GM19324 (cell line): ENCODE data around the gene PTPRM.

Experiments used
- ATAC-seq: cut with Tn5 transposase; IDR thresholded peaks from one replicate; pipeline ENCODE4 v1.9.1; 2021; ENCODE audit warnings: mild to moderate bottlenecking, moderate library complexity; ENCODE audit not compliant: unreplicated experiment, low FRiP score

Gene PTPRM

DNA sequence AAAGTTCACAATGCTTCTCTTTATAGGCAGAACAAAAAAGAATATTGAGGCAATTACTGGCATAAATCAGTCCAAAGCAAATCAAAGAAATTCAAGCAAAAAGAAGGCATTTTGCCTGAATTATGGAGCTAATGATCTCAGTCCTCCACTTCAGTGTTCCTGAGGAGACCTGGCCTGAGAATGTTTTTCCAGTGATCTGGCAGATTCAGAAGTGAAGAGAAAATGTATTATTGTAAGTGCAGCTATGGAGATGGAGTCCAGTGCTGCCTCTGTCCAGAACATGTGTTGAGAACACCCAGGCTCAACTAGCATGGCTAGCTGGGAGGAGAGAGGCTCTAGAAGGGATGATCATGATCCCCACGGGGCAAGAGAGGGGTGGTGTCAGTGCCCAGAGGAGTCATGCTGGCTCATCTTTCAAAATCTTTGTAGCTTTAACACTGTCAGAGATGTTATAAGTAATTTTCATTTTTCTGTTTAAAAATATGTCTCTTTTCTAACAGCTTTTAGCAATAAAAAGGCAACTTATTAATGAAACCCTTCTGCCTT lies 675.1 kb downstream of the PTPRM start:
- ATAC-seq: no peak

DNA sequence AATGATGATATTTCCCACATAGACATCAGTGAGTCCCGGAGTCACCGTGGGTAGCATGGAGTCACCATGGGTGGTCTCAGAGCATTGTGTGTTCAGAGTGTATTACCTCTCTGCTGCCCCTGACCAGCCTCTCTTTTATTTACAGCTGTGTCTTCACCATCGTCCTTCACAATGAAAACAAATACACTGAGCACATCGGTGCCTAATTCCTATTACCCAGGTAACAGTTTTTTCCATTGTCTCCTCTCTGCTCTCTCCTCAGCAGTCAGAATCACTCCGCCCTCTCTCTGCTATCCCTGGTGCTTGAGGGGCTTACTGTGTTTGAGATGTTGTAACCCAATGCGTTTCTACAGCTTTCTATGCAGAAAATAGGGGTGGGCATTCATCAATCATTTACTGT lies 680.6 kb downstream of the PTPRM start:
- no peak for ATAC-seq

DNA sequence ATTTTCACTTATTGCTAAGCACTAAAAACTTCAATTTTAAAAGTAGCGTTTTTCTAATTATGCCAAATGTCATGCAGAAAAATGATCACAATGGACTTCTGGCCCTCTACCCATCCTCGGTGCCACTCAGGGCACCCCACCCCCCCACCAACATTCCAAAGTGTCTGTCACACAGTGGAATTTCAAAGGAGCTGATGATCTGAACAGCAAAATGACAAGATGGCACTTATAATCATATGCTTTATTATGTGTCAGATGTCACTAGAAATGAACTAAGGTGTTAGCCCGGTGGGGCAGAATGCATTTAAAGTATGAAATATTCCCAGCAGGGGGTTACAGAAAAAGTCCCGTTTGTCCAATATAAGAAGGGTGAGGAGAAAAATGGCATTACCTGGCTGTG lies 681.5 kb downstream of the PTPRM start:
- ATAC-seq: no peak

DNA sequence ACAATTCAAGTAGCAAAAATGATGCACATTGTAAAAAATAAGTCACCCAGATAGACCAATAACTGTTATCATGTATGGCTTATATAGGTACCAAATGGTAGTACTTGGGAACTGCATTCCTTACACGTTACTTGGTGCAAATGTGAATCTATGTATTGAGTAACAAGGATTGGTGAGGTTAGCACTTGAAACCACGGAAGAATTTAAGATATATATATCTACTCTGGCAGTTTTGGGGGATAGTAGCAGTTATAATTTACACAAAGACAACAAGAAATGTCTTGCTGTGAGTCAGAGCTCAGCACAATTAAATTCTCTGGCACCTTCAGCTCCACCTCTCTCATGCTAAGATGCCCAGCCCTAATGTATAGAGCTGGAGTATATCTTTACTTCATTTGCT lies 682.7 kb downstream of the PTPRM start:
- ATAC-seq: no peak

GRCh38 chr18:8252371-8252770 lies 685.3 kb downstream of the PTPRM start:
- no peak for ATAC-seq

DNA sequence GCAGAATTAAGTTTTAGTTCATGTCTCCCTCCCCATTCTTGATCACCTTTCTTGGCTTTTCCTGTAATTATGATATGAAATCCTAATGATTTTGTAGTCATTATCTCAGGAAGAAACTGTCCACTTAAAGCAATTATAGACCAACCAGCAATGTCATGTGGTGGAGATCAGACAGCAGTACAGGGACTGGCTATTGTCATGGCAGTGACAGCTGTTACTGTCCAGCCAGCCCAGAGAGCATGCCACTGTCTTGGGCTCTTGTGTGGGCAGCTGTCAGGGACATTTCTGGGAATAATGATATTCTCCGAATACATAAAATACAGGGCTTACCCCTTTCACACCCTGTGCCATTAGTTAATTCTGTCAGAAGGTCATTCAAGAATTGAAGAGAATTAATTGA lies 686.8 kb downstream of the PTPRM start:
- ATAC-seq: no peak

GRCh38 chr18:8254654-8255053 lies 687.5 kb downstream of the PTPRM start:
- no peak for ATAC-seq

- ATAC-seq: no peak
Measured at GRCh38 chr18:8257851-8258434, 690.8 kb downstream of the PTPRM start.

DNA sequence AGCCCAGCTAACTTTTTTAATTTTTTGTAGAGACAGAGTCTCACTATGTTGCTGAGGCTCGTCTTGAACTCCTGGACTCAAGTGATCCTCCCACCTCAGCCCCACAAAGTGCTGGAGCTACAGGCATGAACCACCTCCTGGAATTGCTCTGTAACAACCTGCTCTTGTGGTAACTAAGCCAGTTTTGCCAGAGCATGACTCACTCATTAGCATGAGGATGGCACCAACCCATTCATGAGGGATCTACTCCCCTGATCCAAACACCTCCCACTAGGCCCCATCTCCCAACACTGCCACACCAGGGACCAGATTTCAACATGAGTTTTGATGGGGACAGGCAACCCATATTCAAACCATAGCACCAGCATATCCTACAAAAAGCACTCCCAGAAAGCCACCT lies 693.2 kb downstream of the PTPRM start:
- ATAC-seq: no peak

DNA sequence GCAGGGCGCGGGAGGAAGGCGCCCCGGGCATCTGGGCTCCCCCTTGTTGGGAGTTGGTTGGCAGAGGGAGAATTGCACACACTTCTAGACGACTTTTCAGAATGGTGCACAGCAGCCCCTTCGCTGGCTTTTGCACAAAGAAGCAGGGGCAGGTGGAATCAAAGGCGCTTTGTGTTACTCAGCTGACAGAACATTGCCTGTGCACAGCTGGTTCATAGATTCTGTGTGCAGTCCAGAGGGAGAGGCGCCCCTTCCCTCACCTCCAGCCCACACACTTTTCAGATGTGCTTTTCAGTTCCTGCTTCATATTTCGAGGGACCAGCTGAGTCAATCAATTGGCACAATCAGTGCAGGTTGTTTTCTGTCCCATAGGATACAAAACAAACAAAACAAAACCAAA lies 693.7 kb downstream of the PTPRM start:
- ATAC-seq: no peak

DNA sequence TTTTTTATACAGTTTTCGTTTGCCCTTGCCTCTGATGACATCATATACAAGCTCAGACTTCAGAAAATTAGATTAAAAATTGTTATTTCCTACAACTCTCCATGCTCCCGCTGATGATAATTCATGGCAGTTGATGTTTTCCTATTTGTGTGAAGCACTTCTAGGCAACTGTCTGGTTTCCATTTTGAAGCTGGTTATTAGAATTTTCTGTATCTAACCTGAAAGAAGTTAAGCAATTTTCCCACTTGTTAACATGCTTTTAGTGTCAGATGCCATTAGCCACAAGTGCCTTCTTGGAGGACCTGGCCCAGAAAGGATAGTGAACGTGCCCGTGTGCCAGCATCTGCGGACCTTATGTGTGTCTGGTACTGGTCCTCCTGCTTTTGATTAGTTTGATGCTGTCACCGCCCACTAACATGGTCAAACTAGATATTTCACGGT lies 694.6 kb downstream of the PTPRM start:
- no peak for ATAC-seq

DNA sequence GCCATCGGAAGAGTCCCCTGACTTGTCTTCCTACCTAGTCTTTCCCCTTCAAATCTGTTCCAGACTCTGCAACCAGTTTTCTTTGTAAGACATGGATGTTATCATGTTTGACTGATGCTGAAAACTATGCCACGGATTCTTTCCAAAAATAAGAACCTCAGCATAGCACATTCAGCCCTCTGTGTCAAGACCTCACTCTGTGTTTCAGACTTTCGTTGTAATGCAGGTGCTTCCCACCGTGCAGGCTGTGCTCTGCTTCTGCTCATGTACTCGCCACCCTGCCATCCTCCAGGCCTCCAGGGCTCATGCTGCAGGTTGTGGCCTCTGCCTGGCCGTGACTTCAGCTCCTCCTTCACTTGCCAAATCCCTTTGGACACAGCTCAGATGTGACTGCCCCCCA lies 695.1 kb downstream of the PTPRM start:
- no peak for ATAC-seq

GRCh38 chr18:8264116-8264515 lies 697.0 kb downstream of the PTPRM start:
- ATAC-seq: no peak

DNA sequence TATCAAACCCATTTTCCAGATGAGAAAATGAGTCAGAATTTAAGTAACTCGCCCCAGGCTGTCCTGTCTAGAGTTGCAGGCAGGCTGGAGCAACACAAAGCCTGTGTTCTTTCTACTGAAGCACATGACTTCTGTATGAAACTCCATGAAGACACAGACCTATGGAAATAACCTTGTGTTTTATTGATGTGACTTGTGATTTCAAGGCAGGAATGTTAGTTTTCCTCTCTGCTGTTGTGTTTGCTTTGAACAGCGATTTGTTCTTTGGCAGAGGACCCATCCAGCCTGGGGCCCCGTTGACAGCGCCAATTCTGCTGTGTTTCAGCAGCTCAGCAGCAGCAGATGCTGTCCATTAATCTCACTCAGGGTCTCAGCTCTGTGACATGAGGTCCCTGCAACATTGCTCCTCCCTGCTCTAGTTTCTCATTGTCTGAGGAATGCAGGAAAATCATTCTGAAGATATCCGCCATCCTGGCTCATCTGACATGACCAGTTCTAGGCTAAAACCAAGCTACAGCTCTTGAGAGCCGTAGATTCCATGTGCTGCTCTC lies 697.8 kb downstream of the PTPRM start:
- ATAC-seq: no peak

DNA sequence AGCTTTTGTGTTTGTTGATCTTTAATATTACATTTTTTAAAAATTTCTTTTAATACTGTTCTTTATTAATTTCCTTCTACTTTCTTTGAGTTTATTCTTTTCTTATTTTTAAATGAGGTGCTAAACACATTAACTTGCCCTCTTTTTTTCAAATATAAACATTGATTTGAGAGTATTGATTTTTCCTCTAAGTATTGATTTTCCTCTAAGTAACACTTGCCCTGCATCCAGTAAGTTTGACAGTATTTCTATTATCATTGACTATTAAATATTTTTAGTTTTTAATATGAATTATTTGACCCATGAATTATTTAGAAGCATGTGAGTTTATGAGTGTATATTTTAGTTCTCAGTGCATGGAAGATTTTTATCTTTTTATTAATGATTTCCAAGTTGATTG lies 705.1 kb downstream of the PTPRM start:
- no peak for ATAC-seq

DNA sequence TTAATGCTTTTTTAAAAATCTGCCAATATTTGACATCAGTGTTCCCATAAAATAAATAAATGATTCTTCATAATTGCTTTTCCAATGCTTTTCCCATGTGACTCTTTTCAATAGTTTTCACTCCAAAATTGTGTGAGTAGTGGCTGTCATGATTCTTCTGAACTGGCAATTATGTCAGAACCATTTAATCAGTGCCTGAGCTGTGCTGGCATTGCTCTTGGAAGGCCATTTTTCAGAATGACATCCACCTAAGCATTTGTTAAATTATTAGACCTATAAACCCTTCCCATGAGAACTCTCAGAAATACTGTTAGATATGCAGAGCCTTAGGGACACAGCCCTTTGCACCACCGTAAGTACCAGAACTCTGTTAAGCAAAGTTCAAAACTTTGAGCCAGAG lies 707.3 kb downstream of the PTPRM start:
- ATAC-seq: no peak

GRCh38 chr18:8276406-8276805 lies 709.3 kb downstream of the PTPRM start:
- no peak for ATAC-seq

- ATAC-seq: no peak
Measured at GRCh38 chr18:8277270-8277669, 710.2 kb downstream of the PTPRM start.

GRCh38 chr18:8279346-8279745 lies 712.2 kb downstream of the PTPRM start:
- ATAC-seq: no peak

GRCh38 chr18:8279781-8280330 lies 712.7 kb downstream of the PTPRM start:
- no peak for ATAC-seq

- ATAC-seq: no peak
Measured at GRCh38 chr18:8283891-8284585, 716.9 kb downstream of the PTPRM start.

- ATAC-seq: no peak
Measured at GRCh38 chr18:8286303-8286702, 719.2 kb downstream of the PTPRM start.
